ENCODE results near the gene GAD1. TPM values are rescaled to one million over a fixed set of nuclear protein-coding genes. Genes with fewer than 3 reads are reported as not detected.

GAD1 gene
- total and polyA plus RNA-seq, 2 of the 4 experiments (the other 2 are of a cell fraction) = not detected

- CTCF ChIA-PET = no interaction called here
- H2BK5ac ChIP-seq (ENCODE audit: low read depth, low read length, poor library complexity, severe bottlenecking) = no peak overlapping the region
- H3K27ac ChIP-seq (ENCODE audit: insufficient read depth, low read length) = no peak overlapping the region
- no peak overlapping the region for H3K4me3 ChIP-seq (ENCODE audit: insufficient read depth, low read depth, low read length)
- no peaks in the 10 kb centered on the region for H3K27me3 ChIP-seq (ENCODE audit: control insufficient read depth, insufficient read depth, low read length)
- no CpG with 5 or more reads among the region's 1 CpG for WGBS, 2 experiments (ENCODE audit: extremely low coverage in 2 of 2, insufficient read length in 1 of 2)
- no peak overlapping the region for H3K14ac ChIP-seq (replicated peaks; ENCODE audit: low read depth, low read length)
- H4K8ac ChIP-seq (ENCODE audit: low read depth in 2 of 2, low read length in 2 of 2) = no peak overlapping the region
- H3K4me1 ChIP-seq (ENCODE audit: control insufficient read depth, insufficient read depth, low read length) = no peaks in the 10 kb centered on the region
- intact Hi-C loops (cut with micrococcal nuclease) = no loop called here
- in situ Hi-C loops (cut with MboI; ENCODE audit: low sequenced_read_pairs) = no loop called here
- no peak overlapping the region for H2AK9ac ChIP-seq (replicated peaks; ENCODE audit: low read depth, low read length, poor library complexity)
- no peak overlapping the region for H2BK15ac ChIP-seq (ENCODE audit: low read depth, low read length)
- no peak overlapping the region for H4K5ac ChIP-seq (ENCODE audit: low read depth, low read length)
- POLR2A ChIA-PET (ENCODE audit: unreplicated experiment) = no interaction called here
- H2AK5ac ChIP-seq (ENCODE audit: low read depth, low read length) = no peak overlapping the region
- H3K36me3 ChIP-seq (ENCODE audit: control insufficient read depth, insufficient read depth, low read length) = no peaks in the 10 kb centered on the region
- H2BK20ac ChIP-seq (ENCODE audit: low read depth, low read length) = no peak overlapping the region
- no peak overlapping the region for H2BK120ac ChIP-seq (ENCODE audit: low read depth, low read length)
- dilution Hi-C loops (cut with HindIII; ENCODE audit: low sequenced_read_pairs, unreplicated experiment) = no loop called here
- no TSS peak for BruUV-seq (replicated peaks)
- H3K79me1 ChIP-seq (ENCODE audit: low read depth in 1 of 2, low read length in 2 of 2) = no peaks in the 10 kb centered on the region
- no peak overlapping the region for H4K91ac ChIP-seq (ENCODE audit: insufficient read depth, low read depth, low read length)
- H2AFZ ChIP-seq (replicated peaks; ENCODE audit: low read length, poor library complexity) = no peak overlapping the region
- H3K9me1 ChIP-seq (ENCODE audit: insufficient read depth, low read length) = no peaks in the 10 kb centered on the region
- no peak for TF ChIP-seq RCOR1 (IDR thresholded peaks at IDR 0.05; ENCODE audit: insufficient replicate concordance, low read length)
- no peak for TF ChIP-seq CEBPB (IDR thresholded peaks at IDR 0.05; ENCODE audit: low read depth, low read length)
- no peak for TF ChIP-seq MXI1 (IDR thresholded peaks at IDR 0.05; ENCODE audit: borderline replicate concordance, low read depth, low read length)
- TF ChIP-seq CHD1 (IDR thresholded peaks at IDR 0.05; ENCODE audit: low read depth, low read length) = no peak
- TF ChIP-seq SMC3 (IDR thresholded peaks at IDR 0.05; ENCODE audit: low read depth, low read length) = no peak
- no peak for TF ChIP-seq POLR2A (IDR thresholded peaks at IDR 0.05; ENCODE audit: low read depth, low read length)
- no peak for TF ChIP-seq RFX5 (IDR thresholded peaks at IDR 0.05; ENCODE audit: low read depth, low read length)
- no peak overlapping the region for H3K18ac ChIP-seq (ENCODE audit: low read depth, low read length)
- no peak overlapping the region for H3K9ac ChIP-seq (ENCODE audit: low read depth, low read length)
- no peak overlapping the region for H3K56ac ChIP-seq (ENCODE audit: extremely low read depth, insufficient read depth, low read length)
- no peaks in the 10 kb centered on the region for H4K20me1 ChIP-seq (ENCODE audit: insufficient read depth, low read length)
- H3K9me3 ChIP-seq (ENCODE audit: control insufficient read depth, insufficient read depth, low read length) = no peaks in the 10 kb centered on the region
- DNase-seq (no peak), ATAC-seq (ENCODE audit: low read depth) (no peak)
- no peak overlapping the region for H3K4ac ChIP-seq (ENCODE audit: low read depth, low read length)
- H3K4me2 ChIP-seq (ENCODE audit: low read depth, low read length) = no peak overlapping the region
- no peak overlapping the region for H3K23ac ChIP-seq (ENCODE audit: low read depth, low read length)
Observed at GRCh38 chr2:170869036-170869435, 52.3 kb downstream of the GAD1 start.

All from IMR-90 (cell line).